Activated CD8-positive, alpha-beta memory T cell treated with anti-CD3 and anti-CD28 coated beads, Interleukin-2, amount 50 U/mL, for 4 hours (primary cell): ENCODE results near the gene MAD1L1.

Experiments used
- DNase-seq: peaks from one replicate; pipeline ENCODE4 v3.0.0-alpha.2; 2020

Gene MAD1L1

GRCh38 chr7:2114052-2114451 is 118.7 kb downstream of the MAD1L1 start:
- no peak for DNase-seq

DNA sequence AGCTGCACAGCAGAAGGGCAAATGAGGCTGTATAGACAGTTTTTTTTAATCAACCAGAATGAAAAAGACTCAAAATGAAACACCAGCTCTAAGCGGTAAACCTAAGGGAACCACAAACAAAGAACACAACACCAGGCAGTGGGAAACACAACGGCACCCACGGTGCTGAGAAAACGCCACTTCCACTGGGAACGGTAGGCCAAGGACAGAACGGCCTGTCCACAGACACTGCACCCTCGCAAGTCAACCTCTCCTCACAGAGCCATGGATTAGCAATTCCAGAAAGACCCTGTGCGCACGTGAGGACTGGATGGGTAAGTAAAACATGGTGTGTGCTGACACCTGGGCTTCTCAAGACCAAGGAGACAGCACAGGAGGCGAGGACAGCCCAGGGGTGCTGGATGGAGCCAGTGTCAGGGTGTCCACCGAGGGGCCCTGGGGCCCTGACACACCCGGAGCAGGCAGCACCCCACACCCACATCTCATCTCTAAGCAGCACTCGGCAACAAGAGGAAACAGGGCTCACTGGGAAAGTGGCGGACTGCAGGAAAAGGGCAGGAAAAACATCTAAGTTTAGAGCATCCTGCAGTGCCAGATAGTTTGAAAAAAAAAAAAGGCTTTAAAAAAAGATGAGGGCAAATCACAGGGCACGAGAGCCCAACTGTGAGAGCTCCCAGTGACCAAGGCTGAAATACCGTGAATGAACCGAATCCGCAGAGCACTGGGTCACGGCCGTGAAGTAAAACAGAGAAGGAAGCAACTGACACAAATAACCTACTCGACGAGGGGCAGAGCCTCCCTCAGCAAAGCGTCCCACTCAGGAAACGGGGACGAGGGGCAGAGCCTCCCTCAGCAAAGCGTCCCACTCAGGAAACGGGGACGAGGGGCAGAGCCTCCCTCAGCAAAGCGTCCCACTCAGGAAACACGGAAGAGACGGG is 120.2 kb downstream of the MAD1L1 start:
- no peak for DNase-seq

GRCh38 chr7:2111568-2111967 is 121.2 kb downstream of the MAD1L1 start:
- DNase-seq: no peak

- DNase-seq: no peak
Observed at GRCh38 chr7:2110610-2111396, 121.9 kb downstream of the MAD1L1 start.

GRCh38 chr7:2109936-2110609 is 122.7 kb downstream of the MAD1L1 start:
- peak; percentile 55 for DNase-seq

- DNase-seq: no peak
Observed at GRCh38 chr7:2109251-2109872, 123.4 kb downstream of the MAD1L1 start.

- DNase-seq: no peak
Observed at GRCh38 chr7:2108501-2109250, 124.1 kb downstream of the MAD1L1 start.

- DNase-seq: no peak
Observed at GRCh38 chr7:2108071-2108455, 124.7 kb downstream of the MAD1L1 start.

- no peak for DNase-seq
Observed at GRCh38 chr7:2107386-2108070, 125.2 kb downstream of the MAD1L1 start.

GRCh38 chr7:2106924-2107323 is 125.8 kb downstream of the MAD1L1 start:
- DNase-seq: no peak

- no peak for DNase-seq
Observed at GRCh38 chr7:2106440-2106839, 126.3 kb downstream of the MAD1L1 start.

- DNase-seq: no peak
Observed at GRCh38 chr7:2105917-2106316, 126.8 kb downstream of the MAD1L1 start.

- DNase-seq: no peak
Observed at GRCh38 chr7:2105280-2105679, 127.5 kb downstream of the MAD1L1 start.

- no peak for DNase-seq
Observed at GRCh38 chr7:2104716-2105115, 128.0 kb downstream of the MAD1L1 start.

GRCh38 chr7:2104107-2104710 is 128.5 kb downstream of the MAD1L1 start:
- peak; percentile 73 for DNase-seq

DNA sequence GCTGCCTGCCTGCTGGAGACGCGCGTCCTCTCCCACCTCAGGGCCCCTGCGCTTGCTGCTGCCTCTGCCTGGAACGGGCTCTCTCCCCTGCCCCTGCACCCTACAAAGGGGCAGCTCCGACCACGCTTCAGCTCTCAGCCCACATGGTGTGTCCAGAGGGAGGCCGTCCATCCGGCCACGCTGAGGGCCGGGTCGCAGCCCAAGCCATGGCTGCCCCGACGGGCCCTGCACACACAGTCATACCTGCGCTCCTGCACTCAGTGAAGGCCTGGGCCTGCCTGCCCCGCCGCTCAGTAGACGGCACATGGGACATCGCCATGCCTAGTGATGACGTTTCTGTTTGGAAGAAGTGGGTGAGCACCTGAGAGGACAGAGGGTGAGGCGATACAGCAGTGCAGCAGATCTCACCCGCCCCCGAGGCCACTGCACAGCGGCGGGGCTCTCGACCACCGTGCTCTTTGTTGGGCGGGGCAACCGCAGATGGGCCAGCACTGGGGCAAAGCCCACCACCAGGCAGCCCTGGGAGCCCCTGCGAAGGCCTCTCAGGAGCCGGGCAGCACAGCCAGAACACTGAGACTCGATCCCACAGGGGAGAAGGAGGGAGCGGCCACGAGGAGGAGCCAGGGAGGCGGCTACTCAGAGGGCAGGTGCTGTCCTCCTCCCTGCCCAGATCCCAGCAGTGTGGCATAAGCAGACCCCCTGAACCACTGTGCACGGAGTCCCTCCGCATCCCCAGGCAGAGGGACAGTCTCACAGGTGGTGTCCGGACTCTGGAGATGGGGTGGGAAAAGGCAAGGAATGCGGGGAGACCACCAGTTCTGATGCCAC is 129.5 kb downstream of the MAD1L1 start:
- DNase-seq: no peak

DNA sequence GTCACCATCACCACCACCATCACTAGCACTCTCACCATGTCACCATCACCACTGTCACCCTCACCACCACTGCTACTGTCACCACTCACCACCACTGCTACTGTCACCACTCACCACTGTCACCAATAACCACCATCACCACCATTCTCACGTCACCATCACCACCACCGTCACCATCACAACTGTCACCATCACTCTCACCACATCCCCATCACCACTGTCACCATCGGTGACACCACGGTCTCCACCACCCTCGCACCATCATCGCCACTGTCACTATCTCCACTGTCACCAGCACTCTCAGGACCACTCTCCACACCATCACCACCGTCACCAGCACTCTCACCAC is 130.4 kb downstream of the MAD1L1 start:
- DNase-seq: no peak

GRCh38 chr7:2101630-2102374 is 130.9 kb downstream of the MAD1L1 start:
- no peak for DNase-seq
